Fibroblast of lung (primary cell): ENCODE results near the gene AWAT2. TPM values are rescaled to one million over a fixed set of nuclear protein-coding genes. Genes with fewer than 3 reads are reported as not detected.

Experiments used
- DNase-seq, 2 donors: peaks; one replicate each; pipeline versions ENCODE4 v3.0.0 to v3.0.0-alpha.2; 2010; ENCODE audit warnings: low read depth in 2 of 2
- H2AFZ ChIP-seq: 2 replicates; pipeline ENCODE4 v1.5.1; 2012; ENCODE audit warnings: low read length, control low read depth, inconsistent platforms
- H3K27ac ChIP-seq: 2 replicates; pipeline ENCODE4 v1.5.1; 2011; ENCODE audit warnings: low read length, control low read depth; ENCODE audit not compliant: insufficient read depth
- H3K27me3 ChIP-seq: 2 replicates; pipeline ENCODE4 v1.5.1; 2011; ENCODE audit warnings: mild to moderate bottlenecking, low read length; ENCODE audit not compliant: control insufficient read depth, insufficient read depth
- H3K36me3 ChIP-seq: 2 replicates; pipeline ENCODE4 v1.5.1; 2011; ENCODE audit warnings: low read length; ENCODE audit not compliant: control insufficient read depth, insufficient read depth
- H3K4me1 ChIP-seq: 2 replicates; pipeline ENCODE4 v1.5.1; 2011; ENCODE audit warnings: low read length; ENCODE audit not compliant: control insufficient read depth, insufficient read depth; ENCODE audit errors: extremely low read depth
- H3K4me2 ChIP-seq: 2 replicates; pipeline ENCODE4 v1.5.1; 2011; ENCODE audit warnings: low read length, control low read depth; ENCODE audit not compliant: insufficient read depth; ENCODE audit errors: extremely low read depth
- H3K4me3 ChIP-seq, 4 experiments: fragments of 200-600 bp in 1 of 4; sonication (generic) in 1 of 4; replicated peaks in 1 of 4; 2 replicates each; pipeline ENCODE4 v1.5.1; 2011 to 2016; ENCODE audit warnings: low read length in 4 of 4, low read depth in 3 of 4, mild to moderate bottlenecking in 3 of 4, control low read depth in 2 of 4, inconsistent platforms in 1 of 4, mixed read lengths in 1 of 4; ENCODE audit not compliant: insufficient read depth in 1 of 4; ENCODE audit errors: control extremely low read depth in 1 of 4
- H3K79me2 ChIP-seq: 2 replicates; pipeline ENCODE4 v1.5.1; 2012; ENCODE audit warnings: mild to moderate bottlenecking, low read length, inconsistent platforms; ENCODE audit not compliant: control insufficient read depth, insufficient read depth
- H3K9ac ChIP-seq: 2 replicates; pipeline ENCODE4 v1.5.1; 2011; ENCODE audit warnings: mild to moderate bottlenecking, low read length, control low read depth; ENCODE audit not compliant: insufficient read depth
- H3K9me3 ChIP-seq: 2 replicates; pipeline ENCODE4 v1.5.1; 2012; ENCODE audit warnings: low read depth, low read length; ENCODE audit not compliant: control insufficient read depth, insufficient read depth
- H4K20me1 ChIP-seq: 2 replicates; pipeline ENCODE4 v1.5.1; 2011; ENCODE audit warnings: low read length; ENCODE audit not compliant: control insufficient read depth, insufficient read depth; ENCODE audit errors: extremely low read depth
- EZH2 ChIP-seq: IDR thresholded peaks from 2 replicates; pipeline ENCODE4 v1.5.1; 2012; ENCODE audit warnings: low read length, control low read depth, mild to moderate bottlenecking; ENCODE audit errors: missing control alignments
- polyA minus RNA-seq: library from RNA; depleted of rRNA, polyadenylated mRNA; stranded (reverse); fragments of >200 nt; gene quantifications from 2 replicates; pipeline ENCODE4 v1.2.3, GENCODE V29; 2011; ENCODE audit warnings: low replicate concordance
- polyA plus RNA-seq, 2 donors: library from polyadenylated mRNA; depleted of rRNA in 1 of 2; stranded (reverse) in 1 of 2; unstranded in 1 of 2; fragments of >200 nt; gene quantifications; 2 replicates each; pipeline ENCODE4 v1.2.1, GENCODE V29; 2011 to 2012; ENCODE audit warnings: missing spikeins in 1 of 2
- total RNA-seq: library from RNA; depleted of rRNA; stranded (reverse); fragments of >200 nt; gene quantifications from 2 replicates; pipeline ENCODE4 v1.2.1, GENCODE V29; 2014
- TF ChIP-seq, protein P1 (sequence below), 2 donors: IDR thresholded peaks in 1 of 2; conservative IDR thresholded peaks in 1 of 2; 1 replicate in 1 of 2; 2 replicates in 1 of 2; pipeline ENCODE4 v1.5.1; 2011 to 2012; ENCODE audit warnings: low read length in 2 of 2, control low read depth in 1 of 2, inconsistent platforms in 1 of 2, low read depth in 1 of 2, mild to moderate bottlenecking in 1 of 2

The AWAT2 gene, protein sequence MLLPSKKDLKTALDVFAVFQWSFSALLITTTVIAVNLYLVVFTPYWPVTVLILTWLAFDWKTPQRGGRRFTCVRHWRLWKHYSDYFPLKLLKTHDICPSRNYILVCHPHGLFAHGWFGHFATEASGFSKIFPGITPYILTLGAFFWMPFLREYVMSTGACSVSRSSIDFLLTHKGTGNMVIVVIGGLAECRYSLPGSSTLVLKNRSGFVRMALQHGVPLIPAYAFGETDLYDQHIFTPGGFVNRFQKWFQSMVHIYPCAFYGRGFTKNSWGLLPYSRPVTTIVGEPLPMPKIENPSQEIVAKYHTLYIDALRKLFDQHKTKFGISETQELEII
- total RNA-seq: not detected in 2 replicates
- 0.07 TPM in 1 of 2 replicates, not detected in the other for polyA plus RNA-seq
- 0.06 TPM in 1 of 2 replicates, not detected in the other for polyA plus RNA-seq (2012)
- polyA minus RNA-seq: 0.93 TPM in 1 of 2 replicates, not detected in the other

DNA sequence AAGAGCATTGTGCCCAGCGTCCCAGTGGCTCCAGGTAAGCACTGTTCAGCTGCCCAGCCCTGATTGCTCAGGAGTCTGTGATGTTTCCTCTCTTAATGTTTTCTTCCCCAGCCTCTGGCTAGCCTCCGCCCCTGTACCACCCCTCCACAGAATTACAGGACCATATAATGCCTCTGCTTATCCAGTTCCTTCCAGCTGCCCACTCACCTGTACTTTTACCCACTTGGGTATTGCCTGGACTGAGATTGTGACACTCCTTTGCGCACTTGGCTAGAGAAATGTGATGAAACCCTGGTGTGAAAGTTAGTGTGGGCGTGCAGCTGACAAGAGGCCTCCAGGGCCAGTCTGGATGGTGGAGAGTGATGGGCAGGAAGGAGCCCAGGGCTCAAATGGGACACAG, at the start of gene AWAT2:
Gene AWAT2, minus strand, starts transcription at position 14 of the 400 bp plus-strand sequence. Its CDS starts 6 bp downstream, at position 8.
- Histone ChIP-seq H3K27ac (no peak within 1 kb of the TSS), H2AFZ (no peak within 1 kb of the TSS), H3K9ac (no peak within 1 kb of the TSS), H3K9me3 (no peaks in the 10 kb centered on the region), H3K4me1 (no peaks in the 10 kb centered on the region), H3K4me2 (no peak within 1 kb of the TSS), H3K27me3 (no peaks in the 10 kb centered on the region), H3K36me3 (no peaks in the 10 kb centered on the region), H3K4me3 (no peak within 1 kb of the TSS), H4K20me1 (no peaks in the 10 kb centered on the region), H3K79me2 (no peaks in the 10 kb centered on the region)
- DNase-seq: no peak
- TF ChIP-seq, protein P1, sequence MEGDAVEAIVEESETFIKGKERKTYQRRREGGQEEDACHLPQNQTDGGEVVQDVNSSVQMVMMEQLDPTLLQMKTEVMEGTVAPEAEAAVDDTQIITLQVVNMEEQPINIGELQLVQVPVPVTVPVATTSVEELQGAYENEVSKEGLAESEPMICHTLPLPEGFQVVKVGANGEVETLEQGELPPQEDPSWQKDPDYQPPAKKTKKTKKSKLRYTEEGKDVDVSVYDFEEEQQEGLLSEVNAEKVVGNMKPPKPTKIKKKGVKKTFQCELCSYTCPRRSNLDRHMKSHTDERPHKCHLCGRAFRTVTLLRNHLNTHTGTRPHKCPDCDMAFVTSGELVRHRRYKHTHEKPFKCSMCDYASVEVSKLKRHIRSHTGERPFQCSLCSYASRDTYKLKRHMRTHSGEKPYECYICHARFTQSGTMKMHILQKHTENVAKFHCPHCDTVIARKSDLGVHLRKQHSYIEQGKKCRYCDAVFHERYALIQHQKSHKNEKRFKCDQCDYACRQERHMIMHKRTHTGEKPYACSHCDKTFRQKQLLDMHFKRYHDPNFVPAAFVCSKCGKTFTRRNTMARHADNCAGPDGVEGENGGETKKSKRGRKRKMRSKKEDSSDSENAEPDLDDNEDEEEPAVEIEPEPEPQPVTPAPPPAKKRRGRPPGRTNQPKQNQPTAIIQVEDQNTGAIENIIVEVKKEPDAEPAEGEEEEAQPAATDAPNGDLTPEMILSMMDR (conservative IDR thresholded peaks at IDR 0.05 in 1 of 2, IDR thresholded peaks at IDR 0.05 in 1 of 2; ENCODE audit: low read depth in 1 of 2, low read length in 2 of 2): no peak
- TF ChIP-seq EZH2: no peak

DNA sequence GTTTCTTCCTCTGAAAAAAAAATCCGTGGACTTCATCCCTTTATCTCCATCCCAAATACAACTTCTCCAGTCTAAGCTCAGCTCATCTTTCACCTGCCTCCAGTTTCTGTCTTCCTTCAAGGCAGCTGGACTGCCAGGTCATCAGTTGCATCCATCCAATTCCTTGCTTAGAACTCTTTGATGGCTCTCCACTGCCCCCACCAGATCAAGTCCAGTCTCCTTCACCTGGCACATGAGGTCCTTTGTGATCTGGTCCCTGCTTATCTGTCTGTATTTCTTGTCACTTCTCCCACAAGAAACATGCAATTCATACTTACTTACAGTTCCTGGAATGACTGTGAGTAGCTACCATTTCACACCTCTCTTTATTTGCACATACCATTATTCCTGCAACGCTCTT, 46.3 kb upstream of the AWAT2 start:
- Histone ChIP-seq H3K79me2 (no peaks in the 10 kb centered on the region), H3K4me3 (no peak overlapping the region), H3K27me3 (no peaks in the 10 kb centered on the region), H2AFZ (no peak overlapping the region), H3K27ac (no peak overlapping the region), H4K20me1 (no peaks in the 10 kb centered on the region), H3K4me2 (no peak overlapping the region), H3K9me3 (no peaks in the 10 kb centered on the region), H3K9ac (no peak overlapping the region), H3K36me3 (no peaks in the 10 kb centered on the region), H3K4me1 (no peaks in the 10 kb centered on the region)
- peak in 1 of 2 donors; percentile 14 for DNase-seq
- TF ChIP-seq EZH2: no peak
- TF ChIP-seq, protein P1 (conservative IDR thresholded peaks at IDR 0.05 in 1 of 2, IDR thresholded peaks at IDR 0.05 in 1 of 2; ENCODE audit: low read depth in 1 of 2, low read length in 2 of 2): peak; percentile 28 to 31

DNA sequence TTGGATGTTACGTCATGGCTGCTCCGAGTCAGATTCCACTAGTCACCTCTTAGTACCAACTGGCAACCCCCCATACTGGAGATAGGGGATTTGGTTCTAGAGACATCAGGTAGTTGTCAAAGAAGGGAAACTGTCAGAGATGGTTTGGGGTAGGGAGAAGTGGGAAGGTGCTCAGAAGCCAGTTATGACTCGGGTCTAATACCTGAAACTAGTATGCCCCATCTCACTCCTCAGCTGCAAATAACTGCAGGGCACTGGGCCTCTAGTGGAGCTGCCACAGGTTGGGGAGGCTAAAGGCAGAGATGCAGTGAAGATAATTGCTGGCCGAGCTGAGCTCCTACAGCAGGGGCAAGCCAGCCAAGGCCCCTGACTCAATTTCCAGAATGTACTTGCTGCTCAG, 42.5 kb upstream of the AWAT2 start:
- Histone ChIP-seq H3K27me3 (no peaks in the 10 kb centered on the region), H3K9ac (no peak overlapping the region), H3K4me1 (peaks cover 7% of the 10 kb centered on the region), H4K20me1 (no peaks in the 10 kb centered on the region), H3K4me3 (no peak overlapping the region), H3K9me3 (no peaks in the 10 kb centered on the region), H3K4me2 (no peak overlapping the region), H2AFZ (no peak overlapping the region), H3K36me3 (no peaks in the 10 kb centered on the region), H3K79me2 (no peaks in the 10 kb centered on the region), H3K27ac (no peak overlapping the region)
- TF ChIP-seq, protein P1 (conservative IDR thresholded peaks at IDR 0.05 in 1 of 2, IDR thresholded peaks at IDR 0.05 in 1 of 2; ENCODE audit: low read depth in 1 of 2, low read length in 2 of 2): no peak
- TF ChIP-seq EZH2: no peak
- no peak for DNase-seq
